AG10803 (cell line): ENCODE data around the gene P2RX7.

Source experiments
- DNase-seq: peaks from one replicate; pipeline ENCODE4 v3.0.0; 2010; ENCODE audit warnings: low read depth
- H3K4me3 ChIP-seq: 2 replicates; pipeline ENCODE4 v1.5.1; 2011; ENCODE audit warnings: mild to moderate bottlenecking, low read length, control low read depth
- TF ChIP-seq, protein P1 (sequence below): conservative IDR thresholded peaks from 2 replicates; pipeline ENCODE4 v1.5.1; 2011; ENCODE audit warnings: mild to moderate bottlenecking, low read length, control low read depth, inconsistent platforms

The P2RX7 gene

DNA sequence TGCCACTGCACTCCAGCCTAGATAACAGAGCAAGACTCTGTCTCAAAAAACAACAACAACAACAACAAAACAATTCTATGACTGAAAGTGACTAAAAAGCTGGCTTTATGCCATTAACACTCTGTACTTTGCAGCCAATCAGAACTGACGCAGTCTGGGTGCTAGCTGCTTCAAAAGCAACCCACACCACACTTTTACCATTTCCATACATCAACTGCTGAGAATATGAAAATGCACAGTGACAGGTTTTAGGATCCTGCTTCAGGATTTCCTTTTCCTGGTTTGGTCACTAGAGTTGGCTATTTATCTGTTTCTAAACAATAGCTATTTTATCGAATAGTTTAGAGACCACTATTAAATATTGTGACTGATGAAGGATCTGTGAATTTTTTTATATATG lies 54.1 kb downstream of the P2RX7 start:
- no peak overlapping the region for H3K4me3 ChIP-seq
- no peak for DNase-seq
- TF ChIP-seq, protein P1, sequence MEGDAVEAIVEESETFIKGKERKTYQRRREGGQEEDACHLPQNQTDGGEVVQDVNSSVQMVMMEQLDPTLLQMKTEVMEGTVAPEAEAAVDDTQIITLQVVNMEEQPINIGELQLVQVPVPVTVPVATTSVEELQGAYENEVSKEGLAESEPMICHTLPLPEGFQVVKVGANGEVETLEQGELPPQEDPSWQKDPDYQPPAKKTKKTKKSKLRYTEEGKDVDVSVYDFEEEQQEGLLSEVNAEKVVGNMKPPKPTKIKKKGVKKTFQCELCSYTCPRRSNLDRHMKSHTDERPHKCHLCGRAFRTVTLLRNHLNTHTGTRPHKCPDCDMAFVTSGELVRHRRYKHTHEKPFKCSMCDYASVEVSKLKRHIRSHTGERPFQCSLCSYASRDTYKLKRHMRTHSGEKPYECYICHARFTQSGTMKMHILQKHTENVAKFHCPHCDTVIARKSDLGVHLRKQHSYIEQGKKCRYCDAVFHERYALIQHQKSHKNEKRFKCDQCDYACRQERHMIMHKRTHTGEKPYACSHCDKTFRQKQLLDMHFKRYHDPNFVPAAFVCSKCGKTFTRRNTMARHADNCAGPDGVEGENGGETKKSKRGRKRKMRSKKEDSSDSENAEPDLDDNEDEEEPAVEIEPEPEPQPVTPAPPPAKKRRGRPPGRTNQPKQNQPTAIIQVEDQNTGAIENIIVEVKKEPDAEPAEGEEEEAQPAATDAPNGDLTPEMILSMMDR, result no peak

DNA sequence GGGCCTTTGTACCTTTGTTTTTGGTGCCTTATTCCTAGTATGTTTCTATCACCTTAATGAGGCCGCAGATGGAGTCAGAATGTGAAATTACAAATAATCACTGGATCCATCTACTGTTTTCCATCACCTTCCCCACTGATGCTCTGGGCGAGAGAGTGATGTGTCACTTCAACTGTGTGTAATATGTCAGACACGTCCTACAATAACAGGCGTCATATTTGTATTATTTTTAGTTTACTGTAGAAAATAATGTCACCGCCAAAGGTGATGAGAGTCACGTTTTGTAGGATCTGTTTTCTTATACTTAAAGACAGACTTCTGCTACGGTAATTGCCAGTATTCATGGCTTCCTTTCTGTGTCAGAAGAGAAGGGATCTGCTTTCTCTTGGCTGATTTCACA lies 54.8 kb downstream of the P2RX7 start:
- TF ChIP-seq, protein P1, result no peak
- DNase-seq, result no peak
- H3K4me3 ChIP-seq, result no peak overlapping the region

DNA sequence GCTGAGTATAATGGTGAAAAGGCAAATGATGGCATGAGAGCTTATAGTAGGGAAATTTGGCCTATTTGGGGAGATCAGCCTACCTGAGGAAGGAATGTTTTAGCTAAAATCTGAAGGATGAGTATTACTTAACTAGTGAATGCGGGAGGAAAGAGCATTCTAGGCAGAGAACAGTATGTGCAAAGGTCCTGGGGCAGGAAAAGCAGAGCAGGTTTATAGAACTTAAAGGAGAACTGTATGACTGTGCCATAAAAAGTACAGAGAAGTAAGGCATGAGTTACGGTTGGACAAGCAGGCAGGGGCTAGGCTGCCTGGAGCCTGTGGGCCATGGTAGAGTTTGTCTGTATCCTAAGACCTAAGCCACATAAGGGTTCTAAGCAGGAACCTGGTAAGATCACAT lies 55.6 kb downstream of the P2RX7 start:
- DNase-seq, result no peak
- TF ChIP-seq, protein P1, result no peak
- no peak overlapping the region for H3K4me3 ChIP-seq

- DNase-seq, result no peak
- H3K4me3 ChIP-seq, result no peak overlapping the region
- TF ChIP-seq, protein P1, result no peak
Measured at GRCh38 chr12:121189131-121189530, 56.5 kb downstream of the P2RX7 start.

GRCh38 chr12:121189619-121190155 lies 57.0 kb downstream of the P2RX7 start:
- no peak for DNase-seq
- TF ChIP-seq, protein P1, result no peak

DNA sequence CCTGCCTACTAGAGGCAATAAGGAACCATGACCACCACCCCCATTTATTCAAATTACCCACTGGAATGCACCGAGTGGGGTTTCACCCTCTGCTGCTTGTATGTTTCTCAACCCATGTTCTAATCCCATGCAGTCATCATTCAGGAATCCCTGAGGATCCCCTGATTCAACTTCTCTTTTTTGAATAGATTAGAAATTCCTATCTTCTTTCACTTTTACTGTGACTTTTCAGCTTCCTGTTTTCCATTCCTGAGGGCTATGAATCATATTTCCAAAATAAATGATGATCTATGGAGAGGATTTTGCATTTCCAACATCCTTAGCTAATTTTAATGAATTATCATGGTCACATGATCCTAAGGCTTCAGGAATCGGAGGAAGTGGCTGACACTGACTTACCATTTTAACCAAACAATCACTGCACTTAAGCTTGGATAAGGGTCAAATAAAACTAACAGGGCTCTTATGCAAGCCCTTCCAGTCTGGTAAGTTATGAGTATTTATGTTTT lies 57.9 kb downstream of the P2RX7 start:
- no peak overlapping the region for H3K4me3 ChIP-seq
- TF ChIP-seq, protein P1, result no peak; the same call in 1 of the 2 replicates
- DNase-seq, result peak; percentile 95

More at GRCh38 chr12:121189619-121190155, 57.0 kb downstream of the P2RX7 start:
- no peak overlapping the region for H3K4me3 ChIP-seq

DNA sequence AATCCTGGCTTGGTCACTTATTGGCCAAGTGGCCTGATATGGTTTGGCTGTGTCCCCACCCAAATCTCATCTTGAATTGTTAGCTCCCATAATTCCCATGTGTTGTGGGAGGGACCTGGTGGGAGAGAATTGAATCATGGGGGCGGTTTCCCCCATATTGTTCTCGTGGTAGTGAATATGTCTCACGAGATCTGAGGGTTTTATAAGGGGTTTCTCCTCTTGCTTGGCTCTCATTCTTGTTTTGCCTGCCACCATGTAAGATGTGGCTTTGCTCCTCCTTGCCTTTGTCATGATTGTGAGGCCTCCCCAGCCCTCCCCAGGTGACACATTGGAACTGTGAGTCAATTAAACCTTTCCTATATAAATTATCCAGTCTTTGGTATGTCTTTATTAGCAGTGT lies 58.5 kb downstream of the P2RX7 start:
- DNase-seq, result no peak
- TF ChIP-seq, protein P1, result no peak
- no peak overlapping the region for H3K4me3 ChIP-seq
